Prostate gland (tissue), 1 donor: ENCODE data around the gene MMP2.

Source experiments
- POLR2A ChIP-seq: fragments of 450-650 bp; IDR thresholded peaks from one replicate; pipeline ENCODE4 v1.6.1; 2016; ENCODE audit warnings: antibody characterized with exemption, mild to moderate bottlenecking
- POLR2AphosphoS5 ChIP-seq: sonication (generic); formaldehyde crosslinking; IDR thresholded peaks from one replicate; pipeline ENCODE4 v1.6.1; 2017; ENCODE audit warnings: antibody characterized with exemption

DNA sequence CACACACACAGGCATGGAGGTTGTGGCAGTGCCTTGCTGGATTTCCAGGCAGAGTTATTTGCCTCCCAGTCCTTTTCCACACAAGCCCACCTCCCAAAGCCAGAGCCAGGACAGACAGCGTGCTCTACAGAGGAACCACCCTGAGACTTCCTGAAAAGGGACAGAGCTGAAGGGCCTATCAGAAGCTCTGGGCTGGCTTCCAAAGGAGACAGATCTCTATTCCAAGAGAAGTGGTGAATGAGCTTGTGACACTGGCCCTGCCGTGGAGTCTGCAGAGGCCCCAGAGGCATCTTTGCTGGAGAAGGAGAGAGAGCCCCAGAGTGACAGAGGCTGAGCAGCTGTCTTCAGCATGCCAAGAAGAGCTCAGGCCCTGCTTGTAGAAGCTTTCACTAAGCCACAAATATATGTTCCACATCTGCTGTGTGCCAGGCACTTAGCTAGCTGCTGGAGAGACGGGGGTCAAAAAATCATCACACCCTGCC, 21.6 kb downstream of the MMP2 start:
- no peak for TF ChIP-seq POLR2A
- no peak for TF ChIP-seq POLR2AphosphoS5
